GM12865 (cell line): ENCODE results near the gene AFTPH.

Experiments
- DNase-seq: peaks from one replicate; pipeline ENCODE4 v3.0.0; 2010; ENCODE audit warnings: low read depth
- H3K4me3 ChIP-seq: 2 replicates; pipeline ENCODE4 v1.5.1; 2011; ENCODE audit warnings: mild to moderate bottlenecking, low read depth, low read length, control low read depth
- CTCF ChIP-seq: IDR thresholded peaks from 2 replicates; pipeline ENCODE4 v1.5.1; 2011; ENCODE audit warnings: low read length, control low read depth, low read depth, inconsistent platforms; ENCODE audit not compliant: insufficient read depth; ENCODE audit errors: missing control alignments

AFTPH gene

GRCh38 chr2:64523666-64524603 lies at the start of gene AFTPH:
Gene AFTPH (plus strand): TSS chr2:64524328. CDS start chr2:64551475, 27,147 bp downstream.
- peak; percentile 99 for DNase-seq
- TF ChIP-seq CTCF: no peak
- peak within 1 kb of the TSS; percentile 63 for H3K4me3 ChIP-seq

- no peak for DNase-seq
- H3K4me3 ChIP-seq: no peak overlapping the region
- no peak for TF ChIP-seq CTCF
These were observed 49.5 kb upstream of the AFTPH start for GRCh38 chr2:64474636-64475035.

GRCh38 chr2:64477037-64477436 lies 47.1 kb upstream of the AFTPH start:
- no peak overlapping the region for H3K4me3 ChIP-seq
- no peak for DNase-seq

GRCh38 chr2:64477979-64478378 lies 46.1 kb upstream of the AFTPH start:
- H3K4me3 ChIP-seq: no peak overlapping the region
- no peak for TF ChIP-seq CTCF
- DNase-seq: no peak

More at GRCh38 chr2:64477037-64477436, 47.1 kb upstream of the AFTPH start:
- TF ChIP-seq CTCF: no peak

GRCh38 chr2:64478502-64479230 lies 45.5 kb upstream of the AFTPH start:
- no peak for DNase-seq
- TF ChIP-seq CTCF: no peak
- no peak overlapping the region for H3K4me3 ChIP-seq

GRCh38 chr2:64479259-64480117 lies 44.6 kb upstream of the AFTPH start:
- no peak for TF ChIP-seq CTCF
- no peak for DNase-seq
- H3K4me3 ChIP-seq: no peak overlapping the region
